Right lobe of liver (tissue), 4 donors: ENCODE results near the gene GIGYF1.

ENCODE experiments used
- POLR2A ChIP-seq: fragments of 450-650 bp; IDR thresholded peaks from one replicate; pipeline ENCODE4 v1.6.1; 2017; ENCODE audit warnings: antibody characterized with exemption, mild to moderate bottlenecking
- TF ChIP-seq, protein P1 (sequence below), 4 donors: fragments of 200-600 bp in 3 of 4; fragments of 450-650 bp in 1 of 4; IDR thresholded peaks; one replicate each; pipeline versions ENCODE4 v1.5.1 to v1.8.0; 2016 to 2022; ENCODE audit warnings: antibody characterized with exemption in 4 of 4, mild to moderate bottlenecking in 2 of 4
- donor health status: DM: no; HTN: no; CAD: no.
- donor health status: DM: no; HTN: no; CAD: no.
- donor health status: DM: no; HTN: yes; CAD: no.

DNA sequence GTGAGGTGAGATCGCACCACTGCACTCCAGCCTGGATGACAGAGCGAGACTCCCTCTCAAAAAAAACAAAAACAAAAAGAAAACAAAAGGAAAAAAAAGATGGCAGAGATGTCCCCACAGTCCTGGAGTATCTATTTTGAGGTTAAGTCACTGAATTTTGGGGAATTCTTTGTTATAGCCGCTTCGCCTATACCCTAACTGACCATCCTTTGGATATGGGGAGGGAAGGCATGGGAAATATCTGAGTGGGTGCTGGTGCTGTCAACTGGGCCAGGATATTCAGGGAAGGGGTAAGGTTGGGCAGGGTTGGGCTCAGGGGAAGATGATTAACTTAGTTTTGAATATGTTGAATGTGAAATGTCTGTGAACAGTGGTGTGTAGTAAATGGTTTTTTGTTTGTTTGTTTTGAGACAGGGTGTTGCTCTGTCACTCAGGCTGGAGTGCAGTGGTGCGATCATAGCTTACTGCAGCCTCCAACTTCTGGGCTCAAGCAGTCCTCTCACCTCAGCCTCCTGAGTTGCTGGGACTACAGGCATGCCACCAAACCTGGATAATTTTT, 28.8 kb downstream of the GIGYF1 start:
- TF ChIP-seq, protein P1, sequence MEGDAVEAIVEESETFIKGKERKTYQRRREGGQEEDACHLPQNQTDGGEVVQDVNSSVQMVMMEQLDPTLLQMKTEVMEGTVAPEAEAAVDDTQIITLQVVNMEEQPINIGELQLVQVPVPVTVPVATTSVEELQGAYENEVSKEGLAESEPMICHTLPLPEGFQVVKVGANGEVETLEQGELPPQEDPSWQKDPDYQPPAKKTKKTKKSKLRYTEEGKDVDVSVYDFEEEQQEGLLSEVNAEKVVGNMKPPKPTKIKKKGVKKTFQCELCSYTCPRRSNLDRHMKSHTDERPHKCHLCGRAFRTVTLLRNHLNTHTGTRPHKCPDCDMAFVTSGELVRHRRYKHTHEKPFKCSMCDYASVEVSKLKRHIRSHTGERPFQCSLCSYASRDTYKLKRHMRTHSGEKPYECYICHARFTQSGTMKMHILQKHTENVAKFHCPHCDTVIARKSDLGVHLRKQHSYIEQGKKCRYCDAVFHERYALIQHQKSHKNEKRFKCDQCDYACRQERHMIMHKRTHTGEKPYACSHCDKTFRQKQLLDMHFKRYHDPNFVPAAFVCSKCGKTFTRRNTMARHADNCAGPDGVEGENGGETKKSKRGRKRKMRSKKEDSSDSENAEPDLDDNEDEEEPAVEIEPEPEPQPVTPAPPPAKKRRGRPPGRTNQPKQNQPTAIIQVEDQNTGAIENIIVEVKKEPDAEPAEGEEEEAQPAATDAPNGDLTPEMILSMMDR (IDR thresholded peaks at IDR 0.05) = no peak
- no peak for TF ChIP-seq POLR2A
